Measurements from ENCODE around the gene GMCL2.

GRCh38 chr5:178160176-178160575, 27.0 kb downstream of the GMCL2 start:
- TF ChIP-seq, protein P1, sequence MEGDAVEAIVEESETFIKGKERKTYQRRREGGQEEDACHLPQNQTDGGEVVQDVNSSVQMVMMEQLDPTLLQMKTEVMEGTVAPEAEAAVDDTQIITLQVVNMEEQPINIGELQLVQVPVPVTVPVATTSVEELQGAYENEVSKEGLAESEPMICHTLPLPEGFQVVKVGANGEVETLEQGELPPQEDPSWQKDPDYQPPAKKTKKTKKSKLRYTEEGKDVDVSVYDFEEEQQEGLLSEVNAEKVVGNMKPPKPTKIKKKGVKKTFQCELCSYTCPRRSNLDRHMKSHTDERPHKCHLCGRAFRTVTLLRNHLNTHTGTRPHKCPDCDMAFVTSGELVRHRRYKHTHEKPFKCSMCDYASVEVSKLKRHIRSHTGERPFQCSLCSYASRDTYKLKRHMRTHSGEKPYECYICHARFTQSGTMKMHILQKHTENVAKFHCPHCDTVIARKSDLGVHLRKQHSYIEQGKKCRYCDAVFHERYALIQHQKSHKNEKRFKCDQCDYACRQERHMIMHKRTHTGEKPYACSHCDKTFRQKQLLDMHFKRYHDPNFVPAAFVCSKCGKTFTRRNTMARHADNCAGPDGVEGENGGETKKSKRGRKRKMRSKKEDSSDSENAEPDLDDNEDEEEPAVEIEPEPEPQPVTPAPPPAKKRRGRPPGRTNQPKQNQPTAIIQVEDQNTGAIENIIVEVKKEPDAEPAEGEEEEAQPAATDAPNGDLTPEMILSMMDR (IDR thresholded peaks at IDR 0.05) = no peak
- no peak for TF ChIP-seq POLR2A (IDR thresholded peaks at IDR 0.05)
